B cell (primary cell): ENCODE data around the gene TBC1D22A.

Experiments
- CTCF ChIP-seq: fragments of 200-600 bp; IDR thresholded peaks from one replicate; pipeline ENCODE4 v1.8.0; 2022; ENCODE audit warnings: antibody characterized with exemption, mild to moderate bottlenecking
- EZH2 ChIP-seq: IDR thresholded peaks from 2 replicates; pipeline ENCODE4 v1.6.1; 2012; ENCODE audit warnings: borderline replicate concordance, low read depth, mild to moderate bottlenecking, moderate library complexity, low read length; ENCODE audit not compliant: insufficient read depth, poor library complexity, severe bottlenecking

GRCh38 chr22:47090591-47091245 lies 328.3 kb downstream of the TBC1D22A start:
- TF ChIP-seq CTCF (no peak), EZH2 (no peak)
